BJ (cell line): Measurements from ENCODE around the gene UPK1B. TPM values are rescaled to one million over a fixed set of nuclear protein-coding genes. Genes with fewer than 3 reads are reported as not detected.

Source experiments
- CTCF ChIA-PET: fragments of 350-600 bp; formaldehyde crosslinking; extraction: SDS; loops from one replicate; lab custom pipeline; 2021; ENCODE audit warnings: antibody characterized with exemption, inconsistent platforms; lab: Yijun Ruan, JAX
- POLR2A ChIA-PET: fragments of 300-600 bp; sonication (Branson Sonifier 250); formaldehyde crosslinking; extraction: SDS; loops from one replicate; lab custom pipeline; 2021; ENCODE audit warnings: antibody characterized with exemption; lab: Charles Lee
- DNase-seq: peaks from one replicate; pipeline ENCODE4 v3.0.0-alpha.2; 2011; ENCODE audit warnings: low read depth
- H3K27me3 ChIP-seq: 2 replicates; pipeline ENCODE4 v1.6.0; 2011; ENCODE audit warnings: low read length; ENCODE audit not compliant: control insufficient read depth, insufficient read depth
- H3K36me3 ChIP-seq: 2 replicates; pipeline ENCODE4 v1.5.1; 2011; ENCODE audit warnings: low read length; ENCODE audit not compliant: control insufficient read depth, insufficient read depth
- H3K4me3 ChIP-seq: 2 replicates; pipeline ENCODE4 v1.5.1; 2011; ENCODE audit warnings: low read depth, mild to moderate bottlenecking, control low read depth, low read length
- CTCF ChIP-seq: IDR thresholded peaks from 2 replicates; pipeline ENCODE4 v1.5.1; 2011; ENCODE audit warnings: low read depth, mild to moderate bottlenecking, control low read depth, inconsistent platforms, low read length, moderate library complexity; ENCODE audit not compliant: insufficient read depth
- polyA plus RNA-seq: library from polyadenylated mRNA; depleted of rRNA; stranded (reverse); fragments of >200 nt; gene quantifications from 2 replicates; pipeline ENCODE4 v1.2.3, GENCODE V29; 2011

The UPK1B gene
- polyA plus RNA-seq, 1 experiment: not detected

GRCh38 chr3:119236756-119237155 is 63.4 kb downstream of the UPK1B start:
- H3K27me3 ChIP-seq: no peaks in the 10 kb centered on the region
- DNase-seq: no peak
- H3K36me3 ChIP-seq: peaks cover 2% of the 10 kb centered on the region
- no peak for TF ChIP-seq CTCF
- CTCF ChIA-PET: interaction anchor here (2.0 kb wide), 1 partner anchor 90 kb away, joined by 10 read pairs; the partner anchor contains the start of gene TEX55
- POLR2A ChIA-PET: interaction anchor here (0.6 kb wide), 1 partner anchor 51 kb away, joined by 4 read pairs; no protein-coding TSS in a partner anchor
- H3K4me3 ChIP-seq: no peak overlapping the region

DNA sequence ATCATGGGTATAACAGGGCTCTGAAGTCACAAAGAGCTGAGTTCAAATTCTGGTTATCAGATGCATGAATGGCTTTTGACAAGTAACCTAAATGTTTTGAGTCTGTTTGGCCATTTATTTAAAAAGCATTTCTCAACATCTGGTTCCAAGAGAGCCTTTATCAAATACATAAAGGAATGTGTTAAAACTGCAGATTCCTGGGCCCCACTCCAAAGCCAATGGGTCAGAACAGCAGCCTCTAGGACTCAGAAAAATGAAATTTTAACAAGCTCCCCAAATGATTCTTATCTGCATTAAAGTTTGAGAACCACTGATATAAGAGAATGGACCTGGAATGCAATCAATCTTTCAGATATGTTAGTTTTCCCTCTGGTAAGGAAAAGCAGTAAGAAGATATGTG is 63.9 kb downstream of the UPK1B start:
- ChIA-PET CTCF (interaction anchor here (1.3 to 2.0 kb wide), 2 partner anchors 91 to 93 kb away, joined by 3 to 10 read pairs; partner anchors contain the start of gene TEX55), POLR2A (interaction anchor here (0.5 to 0.6 kb wide), 2 partner anchors 21 to 51 kb away, joined by 3 to 4 read pairs; no protein-coding TSS in a partner anchor)
- DNase-seq: no peak
- TF ChIP-seq CTCF: no peak
- H3K4me3 ChIP-seq: no peak overlapping the region
- peaks cover 2% of the 10 kb centered on the region for H3K36me3 ChIP-seq
- no peaks in the 10 kb centered on the region for H3K27me3 ChIP-seq

DNA sequence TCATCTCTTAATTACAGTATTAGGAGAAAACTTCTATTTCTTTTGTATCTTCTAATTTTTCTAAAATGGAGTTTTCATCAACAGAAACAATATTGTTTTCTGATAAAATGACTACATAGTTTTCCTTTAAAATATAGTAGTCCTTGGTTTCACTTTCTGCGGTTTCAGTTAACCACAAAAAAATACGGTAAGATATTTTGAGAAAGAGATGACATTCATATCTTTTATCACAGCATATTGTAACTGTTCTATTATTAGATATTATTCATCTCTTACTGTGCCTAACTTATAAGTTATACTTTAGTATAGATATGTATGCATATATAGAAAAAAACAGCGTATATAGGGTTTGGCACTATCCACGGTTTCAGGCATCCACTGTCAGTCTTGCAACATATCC is 65.0 kb downstream of the UPK1B start:
- Histone ChIP-seq H3K36me3 (peaks cover 1% of the 10 kb centered on the region; the same call in 1 of the 2 replicates), H3K4me3 (no peak overlapping the region), H3K27me3 (no peaks in the 10 kb centered on the region)
- no peak for TF ChIP-seq CTCF
- POLR2A ChIA-PET: no interaction called here
- CTCF ChIA-PET: interaction anchor here (1.3 to 2.0 kb wide), 2 partner anchors 92 to 94 kb away, joined by 3 to 10 read pairs; partner anchors contain the start of gene TEX55
- DNase-seq: no peak

DNA sequence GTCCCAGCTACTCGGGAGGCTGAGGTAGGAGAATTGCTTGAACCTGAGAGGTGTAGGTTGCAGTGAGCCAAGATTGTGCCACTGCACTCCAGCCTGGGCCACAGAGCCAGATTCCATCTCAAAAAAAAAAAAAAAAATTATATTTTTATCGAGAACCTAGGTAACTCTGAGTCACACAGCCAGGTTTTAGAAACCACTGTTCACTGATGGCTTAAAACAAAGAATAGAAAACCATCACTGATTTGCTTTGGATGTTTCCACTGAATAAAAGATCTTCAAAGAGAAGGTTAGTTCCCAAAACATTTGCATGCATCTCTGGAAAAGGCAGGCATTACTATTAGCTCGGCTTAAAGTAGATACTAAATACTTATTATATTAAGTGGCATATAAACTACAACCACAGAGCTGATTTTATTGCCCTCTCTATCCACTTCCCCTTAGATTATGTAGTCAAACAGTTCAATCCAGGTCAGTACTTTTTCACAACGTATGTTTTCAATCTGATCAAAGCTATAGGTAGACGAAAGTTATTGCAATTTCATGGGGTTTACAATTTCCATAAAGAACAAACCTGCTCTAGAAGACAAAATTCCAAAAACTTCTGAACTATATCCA is 65.9 kb downstream of the UPK1B start:
- POLR2A ChIA-PET: interaction anchor here (0.6 kb wide), 1 partner anchor 71 kb away, joined by 7 read pairs; no protein-coding TSS in a partner anchor
- CTCF ChIA-PET: interaction anchor here (0.7 to 1.0 kb wide), 2 partner anchors 16 to 94 kb away, joined by 3 to 6 read pairs; partner anchors contain the start of gene TEX55
- DNase-seq: no peak
- Histone ChIP-seq H3K4me3 (peak overlapping the region; percentile 55), H3K36me3 (peaks cover 1% of the 10 kb centered on the region; the same call in 1 of the 2 replicates), H3K27me3 (no peaks in the 10 kb centered on the region)
- TF ChIP-seq CTCF: no peak

DNA sequence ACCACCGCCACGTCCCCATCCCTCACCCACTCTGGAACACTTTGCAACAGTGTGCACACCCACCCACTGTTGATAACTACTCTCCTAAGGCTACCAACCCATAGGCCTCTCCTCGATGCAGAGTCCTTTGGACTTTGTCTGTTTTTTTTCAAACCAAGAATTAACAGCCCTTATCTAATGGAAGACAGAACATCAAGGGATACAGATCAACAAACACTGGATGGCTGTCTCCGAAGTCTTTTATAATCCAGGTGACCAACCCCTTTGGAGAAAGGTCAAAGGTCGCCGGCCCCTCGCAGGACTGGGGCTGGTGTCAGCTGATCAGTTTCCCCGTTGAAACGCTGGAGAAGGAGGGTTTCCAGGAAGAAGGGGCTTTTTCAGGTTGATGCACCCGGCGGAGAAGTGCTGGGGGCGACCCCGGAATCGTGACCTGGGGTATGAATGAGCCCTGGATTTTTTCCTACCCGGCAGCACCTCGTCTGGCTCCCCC is 66.7 kb downstream of the UPK1B start:
- ChIA-PET CTCF (interaction anchor here (1.0 to 2.4 kb wide), 14 partner anchors 10 to 450 kb away, joined by 3 to 86 read pairs (median 6); partner anchors contain the start of gene TEX55), POLR2A (interaction anchor here (0.6 to 0.9 kb wide), 2 partner anchors 70 to 113 kb away, joined by 3 to 7 read pairs; no protein-coding TSS in a partner anchor)
- H3K4me3 ChIP-seq: peak overlapping the region; percentile 55
- DNase-seq: no peak
- TF ChIP-seq CTCF: no peak
- H3K36me3 ChIP-seq: peaks cover 1% of the 10 kb centered on the region; the same call in 1 of the 2 replicates
- H3K27me3 ChIP-seq: no peaks in the 10 kb centered on the region
